22Rv1 (cell line): ENCODE measurements around the gene GNPTAB.

Experiments
- CTCF ChIP-seq: fragments of 450-650 bp; IDR thresholded peaks from 2 replicates; pipeline ENCODE4 v1.5.1; 2017; ENCODE audit warnings: mild to moderate bottlenecking
- ZFX ChIP-seq: fragments of 450-650 bp; IDR thresholded peaks from 2 replicates; pipeline ENCODE4 v1.6.1; 2017; ENCODE audit warnings: antibody characterized with exemption, borderline replicate concordance

- no peak for TF ChIP-seq CTCF
- TF ChIP-seq ZFX, result no peak
Measured at GRCh38 chr12:101697930-101698799, 132.6 kb downstream of the GNPTAB start.
